ENCODE measurements around the gene DCD.
A peak's percentile ranks its signal among the peaks of the same experiment; 100 is the strongest.

The DCD gene

DNA sequence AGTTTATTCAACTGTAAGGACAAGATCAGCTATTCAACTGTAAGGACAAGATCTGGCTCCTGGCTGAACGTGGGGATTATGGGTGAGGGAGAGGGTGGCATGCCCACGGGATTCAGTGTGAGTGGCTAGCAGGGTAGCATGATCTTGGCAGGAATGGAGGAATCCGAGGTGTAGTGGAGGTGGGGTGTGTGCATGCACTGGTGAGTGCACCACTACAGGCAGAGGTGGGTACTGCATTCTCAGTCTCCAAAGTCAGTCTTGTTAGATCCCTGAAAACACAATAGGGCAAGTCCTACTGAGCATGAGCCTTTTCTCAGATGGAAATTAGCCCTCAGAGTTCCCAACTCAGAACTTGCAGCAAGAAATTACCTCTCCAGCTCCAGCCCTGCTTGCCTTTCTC lies 32.2 kb upstream of the DCD start:
- Histone ChIP-seq H3K9me2 (ENCODE audit: low read depth, low read length) (no peaks in the 10 kb centered on the region), H4K20me1 (ENCODE audit: insufficient read depth, low read length) (no peaks in the 10 kb centered on the region), H3K27ac (ENCODE audit: low read depth, low read length, poor library complexity, severe bottlenecking) (no peak overlapping the region), H3K4me2 (ENCODE audit: low read length) (no peak overlapping the region), H3K4me1 (ENCODE audit: insufficient read depth, low read length, severe bottlenecking) (no peaks in the 10 kb centered on the region), H3K79me2 (ENCODE audit: insufficient read depth, low read length) (no peaks in the 10 kb centered on the region), H3K27me3 (ENCODE audit: insufficient read depth, low read length) (no peaks in the 10 kb centered on the region), H3K9ac (ENCODE audit: low read length) (no peak overlapping the region), H3K4me3 (ENCODE audit: low read depth, low read length, poor library complexity, severe bottlenecking) (no peak overlapping the region), H3F3A (ENCODE audit: insufficient read depth, low read length) (no peaks in the 10 kb centered on the region), H2AFZ (ENCODE audit: low read length) (no peak overlapping the region), H3K36me3 (ENCODE audit: insufficient read depth, low read length) (no peaks in the 10 kb centered on the region), H3K9me3 (ENCODE audit: low read length) (no peaks in the 10 kb centered on the region)
- TF ChIP-seq CTCF (IDR thresholded peaks at IDR 0.05; ENCODE audit: low read length) (peak; percentile 63), EZH2 (IDR thresholded peaks at IDR 0.05; ENCODE audit: borderline replicate concordance, low read length) (no peak)

DNA sequence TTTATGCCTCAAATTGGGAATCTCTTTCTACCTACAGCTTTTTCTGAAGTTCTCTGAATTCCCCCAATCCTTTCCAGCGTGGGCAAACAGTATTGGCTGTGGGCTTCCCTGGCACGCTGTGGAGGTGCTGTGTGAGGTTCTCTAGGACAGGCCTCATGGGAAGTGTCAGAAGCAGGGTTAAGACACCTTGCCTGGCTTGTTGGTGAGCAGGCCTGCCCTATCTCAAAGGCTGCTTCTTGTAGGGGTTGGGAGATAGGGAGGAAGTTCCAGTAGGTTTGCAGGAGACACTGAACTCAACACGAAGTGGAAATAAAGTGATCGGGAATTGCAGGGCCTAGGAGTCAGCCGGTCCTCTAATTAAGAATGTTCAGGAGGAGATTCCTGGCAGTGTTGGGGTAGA lies 30.0 kb upstream of the DCD start:
- Histone ChIP-seq H3F3A (ENCODE audit: insufficient read depth, low read length) (no peaks in the 10 kb centered on the region), H3K9me3 (ENCODE audit: low read length) (no peaks in the 10 kb centered on the region), H3K36me3 (ENCODE audit: insufficient read depth, low read length) (no peaks in the 10 kb centered on the region), H2AFZ (ENCODE audit: low read length) (no peak overlapping the region), H3K9me2 (ENCODE audit: low read depth, low read length) (no peaks in the 10 kb centered on the region), H3K4me1 (ENCODE audit: insufficient read depth, low read length, severe bottlenecking) (no peaks in the 10 kb centered on the region), H3K4me2 (ENCODE audit: low read length) (no peak overlapping the region), H3K27ac (ENCODE audit: low read depth, low read length, poor library complexity, severe bottlenecking) (no peak overlapping the region), H3K4me3 (ENCODE audit: low read depth, low read length, poor library complexity, severe bottlenecking) (no peak overlapping the region), H3K79me2 (ENCODE audit: insufficient read depth, low read length) (no peaks in the 10 kb centered on the region), H3K9ac (ENCODE audit: low read length) (no peak overlapping the region), H4K20me1 (ENCODE audit: insufficient read depth, low read length) (no peaks in the 10 kb centered on the region), H3K27me3 (ENCODE audit: insufficient read depth, low read length) (no peaks in the 10 kb centered on the region)
- TF ChIP-seq EZH2 (IDR thresholded peaks at IDR 0.05; ENCODE audit: borderline replicate concordance, low read length) (no peak), CTCF (IDR thresholded peaks at IDR 0.05; ENCODE audit: low read length) (no peak)

DNA sequence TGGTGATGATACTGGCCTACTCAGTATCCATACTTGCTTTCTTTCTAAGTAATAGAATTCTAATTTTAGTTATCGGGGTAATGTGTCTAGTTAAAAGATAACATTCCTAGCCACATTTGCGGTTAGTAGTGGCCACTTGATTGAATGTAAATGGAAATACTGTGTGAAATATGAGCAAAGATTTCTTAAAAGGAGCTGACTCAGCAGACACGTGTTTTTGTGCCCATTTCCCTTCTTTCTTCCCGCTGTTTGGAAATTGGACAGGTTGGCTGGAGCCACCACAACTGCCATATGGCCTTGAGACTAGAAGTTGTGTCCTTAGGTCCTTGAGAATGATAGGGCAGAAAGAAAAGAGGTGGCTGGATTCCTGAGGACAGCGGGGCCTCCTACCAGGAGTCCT lies 19.8 kb upstream of the DCD start:
- Histone ChIP-seq H3K9me3 (ENCODE audit: low read length) (no peaks in the 10 kb centered on the region), H3K9me2 (ENCODE audit: low read depth, low read length) (no peaks in the 10 kb centered on the region), H3K4me2 (ENCODE audit: low read length) (no peak overlapping the region), H3K79me2 (ENCODE audit: insufficient read depth, low read length) (no peaks in the 10 kb centered on the region), H3K4me3 (ENCODE audit: low read depth, low read length, poor library complexity, severe bottlenecking) (no peak overlapping the region), H3K27ac (ENCODE audit: low read depth, low read length, poor library complexity, severe bottlenecking) (no peak overlapping the region), H3F3A (ENCODE audit: insufficient read depth, low read length) (no peaks in the 10 kb centered on the region), H2AFZ (ENCODE audit: low read length) (no peak overlapping the region), H3K27me3 (ENCODE audit: insufficient read depth, low read length) (no peaks in the 10 kb centered on the region), H3K36me3 (ENCODE audit: insufficient read depth, low read length) (no peaks in the 10 kb centered on the region), H4K20me1 (ENCODE audit: insufficient read depth, low read length) (no peaks in the 10 kb centered on the region), H3K4me1 (ENCODE audit: insufficient read depth, low read length, severe bottlenecking) (no peaks in the 10 kb centered on the region), H3K9ac (ENCODE audit: low read length) (no peak overlapping the region)
- TF ChIP-seq CTCF (IDR thresholded peaks at IDR 0.05; ENCODE audit: low read length) (no peak), EZH2 (IDR thresholded peaks at IDR 0.05; ENCODE audit: borderline replicate concordance, low read length) (no peak)

All from OCI-LY1 (cell line).